SK-N-SH treated with all-trans-retinoic acid at 6 μM for 48 hours (cell line): Measurements from ENCODE around the gene RASA3.

Source experiments
- ATAC-seq: fragments of 200-7000 bp; cut with Tn5 transposase; 3 replicates; pipeline ENCODE4 v1.9.1; 2020; ENCODE audit warnings: mild to moderate bottlenecking, moderate library complexity
- ARNTL ChIP-seq: fragments of 450-650 bp; formaldehyde crosslinking; IDR thresholded peaks from 2 replicates; pipeline ENCODE4 v1.5.0; 2020; ENCODE audit warnings: low read depth, mild to moderate bottlenecking, moderate library complexity, borderline replicate concordance
- BACH2 ChIP-seq: fragments of 250-450 bp; sonication (Bioruptor Pico); IDR thresholded peaks from 2 replicates; pipeline ENCODE4 v1.9.0; 2021; ENCODE audit warnings: mild to moderate bottlenecking, borderline replicate concordance
- CREB5 ChIP-seq: fragments of 250-450 bp; sonication (Bioruptor Pico); IDR thresholded peaks from 2 replicates; pipeline ENCODE4 v1.5.1; 2020; ENCODE audit warnings: low read depth, mild to moderate bottlenecking, moderate library complexity
- CSDC2 ChIP-seq: fragments of 250-450 bp; sonication (Bioruptor Pico); IDR thresholded peaks from 2 replicates; pipeline ENCODE4 v1.5.0; 2020; ENCODE audit warnings: mild to moderate bottlenecking, moderate library complexity
- CSRNP3 ChIP-seq: fragments of 250-450 bp; sonication (Bioruptor Pico); IDR thresholded peaks from 2 replicates; pipeline ENCODE4 v1.5.1; 2021; ENCODE audit warnings: mild to moderate bottlenecking, moderate library complexity
- GLIS3 ChIP-seq: fragments of 250-450 bp; sonication (Bioruptor Pico); IDR thresholded peaks from 2 replicates; pipeline ENCODE4 v1.5.0; 2020; ENCODE audit warnings: mild to moderate bottlenecking, moderate library complexity
- ISL1 ChIP-seq: fragments of 250-450 bp; sonication (Bioruptor Pico); IDR thresholded peaks from 2 replicates; pipeline ENCODE4 v2.1.2; 2022; ENCODE audit warnings: mild to moderate bottlenecking, moderate library complexity
- OSR1 ChIP-seq: fragments of 250-450 bp; sonication (Bioruptor Pico); IDR thresholded peaks from 2 replicates; pipeline ENCODE4 v1.8.0; 2022; ENCODE audit warnings: moderate library complexity, mild to moderate bottlenecking, inconsistent platforms
- POU6F1 ChIP-seq: fragments of 250-450 bp; sonication (Bioruptor Pico); IDR thresholded peaks from 2 replicates; pipeline ENCODE4 v1.8.0; 2021; ENCODE audit warnings: low read depth, mild to moderate bottlenecking, moderate library complexity, borderline replicate concordance
- PPARA ChIP-seq: fragments of 250-450 bp; sonication (Bioruptor Pico); IDR thresholded peaks from 2 replicates; pipeline ENCODE4 v1.5.0; 2020; ENCODE audit warnings: mild to moderate bottlenecking, borderline replicate concordance
- RARB ChIP-seq: fragments of 250-450 bp; sonication (Bioruptor Pico); IDR thresholded peaks from 2 replicates; pipeline ENCODE4 v1.8.0; 2021; ENCODE audit warnings: mild to moderate bottlenecking, moderate library complexity
- SNAI2 ChIP-seq: fragments of 250-450 bp; sonication (Bioruptor Pico); IDR thresholded peaks from 2 replicates; pipeline ENCODE4 v1.5.0; 2020; ENCODE audit warnings: mild to moderate bottlenecking, moderate library complexity
- TCF4 ChIP-seq: fragments of 250-450 bp; sonication (Bioruptor Pico); IDR thresholded peaks from 2 replicates; pipeline ENCODE4 v1.8.0; 2021; ENCODE audit warnings: mild to moderate bottlenecking, moderate library complexity, borderline replicate concordance
- TOX ChIP-seq: fragments of 250-450 bp; sonication (Bioruptor Pico); IDR thresholded peaks from 2 replicates; pipeline ENCODE4 v1.8.0; 2021; ENCODE audit warnings: mild to moderate bottlenecking, moderate library complexity, borderline replicate concordance
- TSHZ2 ChIP-seq: fragments of 250-450 bp; sonication (Bioruptor Pico); IDR thresholded peaks from 2 replicates; pipeline ENCODE4 v1.5.0; 2020; ENCODE audit warnings: mild to moderate bottlenecking, moderate library complexity
- ZFP3 ChIP-seq: fragments of 250-450 bp; sonication (Bioruptor Pico); IDR thresholded peaks from 2 replicates; pipeline ENCODE4 v1.5.0; 2020; ENCODE audit warnings: mild to moderate bottlenecking, moderate library complexity
- ZNF565 ChIP-seq: fragments of 450-650 bp; formaldehyde crosslinking; conservative IDR thresholded peaks from 2 replicates; pipeline ENCODE4 v1.5.0; 2020; ENCODE audit warnings: low read depth, mild to moderate bottlenecking, moderate library complexity
- ZNF70 ChIP-seq: fragments of 450-650 bp; formaldehyde crosslinking; IDR thresholded peaks from 2 replicates; pipeline ENCODE4 v1.5.0; 2020; ENCODE audit warnings: mild to moderate bottlenecking, moderate library complexity
- ZNF8 ChIP-seq: fragments of 450-650 bp; formaldehyde crosslinking; IDR thresholded peaks from 2 replicates; pipeline ENCODE4 v1.5.0; 2020; ENCODE audit warnings: mild to moderate bottlenecking, moderate library complexity

Gene RASA3

GRCh38 chr13:114071410-114071809 is 61.0 kb downstream of the RASA3 start:
- no peak for TF ChIP-seq TOX (CRISPR knock-in tag)
- no peak for TF ChIP-seq ZFP3 (CRISPR knock-in tag)
- TF ChIP-seq CREB5 (CRISPR knock-in tag) = no peak
- TF ChIP-seq CSRNP3 (CRISPR knock-in tag) = no peak
- TF ChIP-seq PPARA (CRISPR knock-in tag) = no peak
- no peak for TF ChIP-seq ARNTL (CRISPR knock-in tag)
- no peak for TF ChIP-seq RARB (CRISPR knock-in tag)
- no peak for TF ChIP-seq TCF4 (CRISPR knock-in tag)
- TF ChIP-seq OSR1 = no peak
- TF ChIP-seq ZNF565 = no peak
- TF ChIP-seq POU6F1 (CRISPR knock-in tag) = no peak
- no peak for TF ChIP-seq GLIS3
- no peak for TF ChIP-seq CSDC2 (CRISPR knock-in tag)
- TF ChIP-seq TSHZ2 = no peak
- ATAC-seq = no peak

GRCh38 chr13:114070098-114070799 is 62.2 kb downstream of the RASA3 start:
- no peak for ATAC-seq
- TF ChIP-seq ZNF70 (CRISPR knock-in tag) = no peak
- TF ChIP-seq BACH2 (CRISPR knock-in tag) = no peak
- no peak for TF ChIP-seq ZNF8 (CRISPR knock-in tag)
- TF ChIP-seq CSRNP3 (CRISPR knock-in tag) = no peak
- no peak for TF ChIP-seq ARNTL (CRISPR knock-in tag)
- no peak for TF ChIP-seq ZFP3 (CRISPR knock-in tag)
- no peak for TF ChIP-seq ISL1
- TF ChIP-seq TOX (CRISPR knock-in tag) = no peak
- no peak for TF ChIP-seq CREB5 (CRISPR knock-in tag)

GRCh38 chr13:114069376-114070097 is 62.9 kb downstream of the RASA3 start:
- TF ChIP-seq SNAI2 (CRISPR knock-in tag) (no peak), GLIS3 (no peak), CSRNP3 (CRISPR knock-in tag) (no peak), BACH2 (CRISPR knock-in tag) (no peak), ARNTL (CRISPR knock-in tag) (no peak), OSR1 (no peak)
- no peak for ATAC-seq
